Peyer's patch (tissue), 4 donors: ENCODE results near the gene NME4.

Source experiments
- POLR2A ChIP-seq, 2 donors: fragments of 450-650 bp; IDR thresholded peaks; one replicate each; pipeline ENCODE4 v1.5.1; 2017; ENCODE audit warnings: antibody characterized with exemption in 2 of 2, mild to moderate bottlenecking in 2 of 2, moderate library complexity in 2 of 2
- TF ChIP-seq, protein P1 (sequence below), 6 experiments: fragments of 450-650 bp in 4 of 6; fragments of 200-600 bp in 2 of 6; sonication (generic) in 1 of 6; IDR thresholded peaks; one replicate each; pipeline ENCODE4 v1.5.1; 2017 to 2019; ENCODE audit warnings: antibody characterized with exemption in 6 of 6, mild to moderate bottlenecking in 3 of 6, moderate library complexity in 1 of 6

- TF ChIP-seq, protein P1, sequence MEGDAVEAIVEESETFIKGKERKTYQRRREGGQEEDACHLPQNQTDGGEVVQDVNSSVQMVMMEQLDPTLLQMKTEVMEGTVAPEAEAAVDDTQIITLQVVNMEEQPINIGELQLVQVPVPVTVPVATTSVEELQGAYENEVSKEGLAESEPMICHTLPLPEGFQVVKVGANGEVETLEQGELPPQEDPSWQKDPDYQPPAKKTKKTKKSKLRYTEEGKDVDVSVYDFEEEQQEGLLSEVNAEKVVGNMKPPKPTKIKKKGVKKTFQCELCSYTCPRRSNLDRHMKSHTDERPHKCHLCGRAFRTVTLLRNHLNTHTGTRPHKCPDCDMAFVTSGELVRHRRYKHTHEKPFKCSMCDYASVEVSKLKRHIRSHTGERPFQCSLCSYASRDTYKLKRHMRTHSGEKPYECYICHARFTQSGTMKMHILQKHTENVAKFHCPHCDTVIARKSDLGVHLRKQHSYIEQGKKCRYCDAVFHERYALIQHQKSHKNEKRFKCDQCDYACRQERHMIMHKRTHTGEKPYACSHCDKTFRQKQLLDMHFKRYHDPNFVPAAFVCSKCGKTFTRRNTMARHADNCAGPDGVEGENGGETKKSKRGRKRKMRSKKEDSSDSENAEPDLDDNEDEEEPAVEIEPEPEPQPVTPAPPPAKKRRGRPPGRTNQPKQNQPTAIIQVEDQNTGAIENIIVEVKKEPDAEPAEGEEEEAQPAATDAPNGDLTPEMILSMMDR (IDR thresholded peaks at IDR 0.05): no peak
- TF ChIP-seq POLR2A (IDR thresholded peaks at IDR 0.05): no peak
These were observed 27.1 kb downstream of the NME4 start for GRCh38 chr16:424033-424622.
